ENCODE measurements around the gene TNNT1.

The TNNT1 gene

GRCh38 chr19:55106591-55106990 is 42.4 kb downstream of the TNNT1 start:
- DNase-seq: no peak

- DNase-seq: no peak
These were observed 43.8 kb downstream of the TNNT1 start for GRCh38 chr19:55105237-55105636.

- DNase-seq: no peak
These were observed 45.8 kb downstream of the TNNT1 start for GRCh38 chr19:55103190-55103589.

- DNase-seq: no peak
These were observed 47.7 kb downstream of the TNNT1 start for GRCh38 chr19:55101261-55101660.

- DNase-seq: no peak
These were observed 49.2 kb downstream of the TNNT1 start for GRCh38 chr19:55099557-55100506.

GRCh38 chr19:55098716-55099556 is 50.1 kb downstream of the TNNT1 start:
- DNase-seq: no peak

- DNase-seq: no peak
These were observed 50.9 kb downstream of the TNNT1 start for GRCh38 chr19:55097864-55098715.

GRCh38 chr19:55096061-55096701 is 52.8 kb downstream of the TNNT1 start:
- no peak for DNase-seq

- no peak for DNase-seq
These were observed 53.5 kb downstream of the TNNT1 start for GRCh38 chr19:55095260-55096060.

GRCh38 chr19:55094456-55095259 is 54.3 kb downstream of the TNNT1 start:
- no peak for DNase-seq

GRCh38 chr19:55092423-55093318 is 56.3 kb downstream of the TNNT1 start:
- DNase-seq: no peak

GRCh38 chr19:55091955-55092354 is 57.1 kb downstream of the TNNT1 start:
- DNase-seq: no peak

- DNase-seq: no peak
These were observed 57.7 kb downstream of the TNNT1 start for GRCh38 chr19:55091126-55091910.

- DNase-seq: no peak
These were observed 58.4 kb downstream of the TNNT1 start for GRCh38 chr19:55090564-55090963.

GRCh38 chr19:55089342-55089944 is 59.6 kb downstream of the TNNT1 start:
- no peak for DNase-seq

- DNase-seq: peak; percentile 78
These were observed 60.3 kb downstream of the TNNT1 start for GRCh38 chr19:55088543-55089341.

GRCh38 chr19:55088021-55088451 is 61.0 kb downstream of the TNNT1 start:
- DNase-seq: no peak

Measured in CD4-positive, alpha-beta T cell treated with Interleukin-10 for 1 hour (primary cell).